ENCODE results near the gene CNTNAP2.

GRCh38 chr7:146417176-146417575 is 300.6 kb downstream of the CNTNAP2 start:
- TF ChIP-seq CTCF (IDR thresholded peaks at IDR 0.05 in 4 of 5, conservative IDR thresholded peaks at IDR 0.05 in 1 of 5) (no peak), POLR2A (IDR thresholded peaks at IDR 0.05) (no peak)

Data from gastrocnemius medialis (tissue), 4 donors.